ENCODE results near the gene C19orf38.

- no peak for TF ChIP-seq CTCF (IDR thresholded peaks at IDR 0.05)
- TF ChIP-seq POLR2A (IDR thresholded peaks at IDR 0.05): no peak
These were observed 28.8 kb upstream of the C19orf38 start for GRCh38 chr19:10819124-10820060.

All from lower leg skin (tissue), 3 donors.